NB4 (cell line): Measurements from ENCODE around the gene PITPNC1.
"Not testable (repeated sequence)": the region's sequence is repeated elsewhere in the genome, so short reads cannot be mapped to it uniquely, and the experiment has no call there.

Experiments
- DNase-seq: peaks from one replicate; pipeline ENCODE4 v3.0.0; 2010; ENCODE audit warnings: low read depth
- H3K4me3 ChIP-seq: one replicate; pipeline ENCODE4 v1.5.1; 2011; ENCODE audit warnings: mild to moderate bottlenecking, low read depth, low read length, moderate library complexity
- MYC ChIP-seq: IDR thresholded peaks from 2 replicates; pipeline ENCODE4 v1.6.1; 2011; ENCODE audit warnings: low read depth, low read length
- POLR2A ChIP-seq: IDR thresholded peaks from 2 replicates; pipeline ENCODE4 v1.6.1; 2011; ENCODE audit warnings: mild to moderate bottlenecking; ENCODE audit not compliant: insufficient read length; ENCODE audit errors: extremely low read depth
- TF ChIP-seq, protein P1 (sequence below): IDR thresholded peaks from one replicate; pipeline ENCODE4 v1.5.1; 2012; ENCODE audit warnings: low read depth, low read length
- TF ChIP-seq, protein P2 (sequence below): IDR thresholded peaks from 2 replicates; pipeline ENCODE4 v1.6.1; 2011; ENCODE audit warnings: low read depth, low read length

PITPNC1 gene

DNA sequence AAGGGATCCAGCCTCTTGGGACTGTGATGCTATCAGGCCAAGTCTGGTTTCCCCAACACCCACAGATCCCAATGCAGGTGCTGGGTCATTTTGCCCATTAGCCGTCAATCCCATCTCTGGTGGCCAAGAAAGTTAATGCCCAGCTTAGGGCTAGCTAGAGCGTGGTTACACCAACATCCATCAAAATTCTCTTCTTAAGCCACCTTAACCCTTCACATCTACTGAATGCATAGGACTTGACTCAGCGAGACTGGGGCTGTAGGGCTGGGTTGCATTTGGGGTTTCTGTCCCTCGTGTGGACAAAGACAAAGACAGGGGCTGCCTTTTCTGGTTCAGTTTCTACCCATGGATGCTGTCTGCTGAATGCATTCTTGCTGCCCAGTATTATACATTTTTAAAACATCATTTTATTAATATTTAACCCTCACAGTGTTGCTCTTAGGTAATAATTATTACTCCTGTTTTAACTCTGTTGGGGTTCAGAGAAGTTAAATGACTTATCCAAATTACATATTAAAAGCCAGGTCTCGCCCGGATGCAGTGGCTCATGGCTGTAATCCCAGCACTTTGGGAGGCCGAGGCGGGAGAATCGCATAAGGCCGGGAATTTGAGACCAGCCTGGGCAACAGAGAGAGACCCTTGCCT is 199.5 kb downstream of the PITPNC1 start:
- H3K4me3 ChIP-seq, result no peak overlapping the region
- DNase-seq, result no peak
- no peak for TF ChIP-seq MYC
- TF ChIP-seq, protein P1, sequence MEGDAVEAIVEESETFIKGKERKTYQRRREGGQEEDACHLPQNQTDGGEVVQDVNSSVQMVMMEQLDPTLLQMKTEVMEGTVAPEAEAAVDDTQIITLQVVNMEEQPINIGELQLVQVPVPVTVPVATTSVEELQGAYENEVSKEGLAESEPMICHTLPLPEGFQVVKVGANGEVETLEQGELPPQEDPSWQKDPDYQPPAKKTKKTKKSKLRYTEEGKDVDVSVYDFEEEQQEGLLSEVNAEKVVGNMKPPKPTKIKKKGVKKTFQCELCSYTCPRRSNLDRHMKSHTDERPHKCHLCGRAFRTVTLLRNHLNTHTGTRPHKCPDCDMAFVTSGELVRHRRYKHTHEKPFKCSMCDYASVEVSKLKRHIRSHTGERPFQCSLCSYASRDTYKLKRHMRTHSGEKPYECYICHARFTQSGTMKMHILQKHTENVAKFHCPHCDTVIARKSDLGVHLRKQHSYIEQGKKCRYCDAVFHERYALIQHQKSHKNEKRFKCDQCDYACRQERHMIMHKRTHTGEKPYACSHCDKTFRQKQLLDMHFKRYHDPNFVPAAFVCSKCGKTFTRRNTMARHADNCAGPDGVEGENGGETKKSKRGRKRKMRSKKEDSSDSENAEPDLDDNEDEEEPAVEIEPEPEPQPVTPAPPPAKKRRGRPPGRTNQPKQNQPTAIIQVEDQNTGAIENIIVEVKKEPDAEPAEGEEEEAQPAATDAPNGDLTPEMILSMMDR, result no peak
- TF ChIP-seq, protein P2, sequence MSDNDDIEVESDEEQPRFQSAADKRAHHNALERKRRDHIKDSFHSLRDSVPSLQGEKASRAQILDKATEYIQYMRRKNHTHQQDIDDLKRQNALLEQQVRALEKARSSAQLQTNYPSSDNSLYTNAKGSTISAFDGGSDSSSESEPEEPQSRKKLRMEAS, result no peak
- no peak for TF ChIP-seq POLR2A

DNA sequence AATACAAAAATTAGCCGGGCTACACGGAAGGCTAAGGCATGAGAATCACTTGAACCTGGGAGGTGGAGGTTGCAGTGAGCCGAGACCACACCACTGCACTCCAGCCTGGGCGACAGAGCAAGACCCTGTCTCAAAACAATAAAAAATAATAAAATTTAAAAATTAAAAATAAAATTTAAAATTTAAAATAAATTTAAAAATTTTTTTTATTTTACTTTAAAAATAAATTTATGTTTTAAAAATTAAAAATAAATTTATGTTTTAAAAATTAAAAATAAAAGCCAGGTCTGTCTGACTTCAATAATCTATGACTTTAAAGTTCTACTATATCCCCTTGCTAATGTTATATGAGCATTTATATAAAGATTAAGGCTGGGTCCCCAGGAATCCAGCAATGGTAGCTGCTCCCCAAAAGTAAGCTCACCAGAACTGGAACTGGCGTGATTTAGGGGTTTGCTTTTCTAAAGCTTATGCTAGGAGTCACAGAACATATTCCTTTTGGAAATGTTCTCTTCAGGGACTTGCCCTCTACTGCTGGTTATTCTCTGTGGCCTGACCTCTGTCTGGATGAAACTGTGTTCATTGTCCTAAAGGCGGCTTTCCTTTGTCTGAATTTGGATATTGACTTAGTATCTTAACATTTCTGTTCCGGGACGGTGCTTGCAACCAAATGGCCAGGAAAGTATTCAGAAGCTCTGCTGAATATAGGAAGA is 200.5 kb downstream of the PITPNC1 start:
- TF ChIP-seq MYC, result no peak
- no peak for TF ChIP-seq POLR2A
- TF ChIP-seq, protein P1, result no peak
- TF ChIP-seq, protein P2, result no peak
- no peak overlapping the region for H3K4me3 ChIP-seq
- no peak for DNase-seq

DNA sequence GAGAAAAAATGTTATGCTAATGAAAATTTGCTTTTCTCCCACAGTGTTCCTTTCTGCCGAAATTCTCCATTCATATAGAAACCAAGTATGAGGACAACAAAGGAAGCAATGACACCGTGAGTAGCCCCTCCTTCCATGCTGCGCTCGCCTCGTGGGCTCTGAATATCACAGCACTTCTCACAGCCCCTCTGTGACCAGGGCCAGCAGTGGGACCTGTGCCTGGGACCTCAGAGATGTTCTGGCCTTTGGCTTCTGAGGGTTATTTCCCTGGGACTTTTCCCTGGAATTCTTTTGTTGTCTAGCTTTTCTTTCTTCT is 201.0 kb downstream of the PITPNC1 start:
- no peak for DNase-seq
- TF ChIP-seq POLR2A (no peak), MYC (no peak)
- TF ChIP-seq, protein P1, result no peak
- TF ChIP-seq, protein P2, result no peak
- H3K4me3 ChIP-seq, result no peak overlapping the region

DNA sequence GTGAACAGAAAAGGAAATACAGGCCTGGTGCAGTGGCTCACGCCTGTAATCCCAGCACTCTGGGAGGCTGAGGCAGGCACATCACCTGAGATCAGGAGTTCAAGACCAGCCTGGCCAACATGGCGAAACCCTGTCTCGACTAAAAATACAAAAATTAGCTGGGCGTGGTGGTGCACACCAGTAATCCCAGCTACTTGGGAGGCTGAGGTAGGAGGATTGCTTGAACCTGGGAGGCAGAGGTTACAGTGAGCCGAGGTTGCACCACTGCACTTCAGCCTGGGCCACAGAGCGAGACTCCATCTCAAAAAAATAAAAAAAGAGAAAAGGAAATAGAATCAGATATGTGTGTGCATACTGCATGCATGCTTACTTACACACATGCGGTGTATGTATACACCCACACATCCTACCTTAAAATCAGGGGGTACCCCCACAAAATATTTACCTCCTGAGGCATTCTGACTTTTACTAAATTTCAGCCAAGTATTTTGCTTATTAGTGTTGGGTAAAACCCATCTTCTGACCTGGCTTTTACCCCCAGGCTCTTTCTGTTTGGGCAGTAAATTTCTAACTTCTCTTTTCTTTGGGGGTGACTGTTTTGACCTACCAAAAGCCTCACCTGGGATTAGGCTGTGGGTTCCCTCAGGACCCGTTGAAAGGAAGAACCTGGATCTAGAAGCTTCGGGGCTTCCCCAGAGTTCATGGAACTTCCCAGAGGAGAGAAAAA is 201.8 kb downstream of the PITPNC1 start:
- H3K4me3 ChIP-seq, DNase-seq: not testable (repeated sequence)

DNA sequence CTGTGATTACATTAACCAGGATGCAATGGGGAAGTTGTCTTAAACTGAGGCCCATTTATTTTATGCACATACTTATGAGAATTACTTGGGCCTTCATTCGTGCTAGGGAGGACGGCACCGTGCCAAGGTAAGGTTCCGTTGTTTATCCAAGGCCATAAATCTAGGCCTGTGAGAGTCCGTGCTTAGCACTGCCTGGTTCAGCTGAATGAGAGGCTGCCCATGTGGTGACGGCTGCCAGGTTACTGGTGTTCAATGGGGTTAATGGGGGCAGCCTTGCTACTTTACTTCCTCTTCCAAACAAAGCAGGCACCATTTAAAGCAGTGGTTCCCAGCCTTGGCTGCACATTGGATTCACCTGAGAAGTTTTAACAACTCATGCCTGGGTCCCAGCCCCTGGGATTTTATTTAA is 205.6 kb downstream of the PITPNC1 start:
- DNase-seq, result peak; percentile 8
- no peak overlapping the region for H3K4me3 ChIP-seq
- no peak for TF ChIP-seq POLR2A

DNA sequence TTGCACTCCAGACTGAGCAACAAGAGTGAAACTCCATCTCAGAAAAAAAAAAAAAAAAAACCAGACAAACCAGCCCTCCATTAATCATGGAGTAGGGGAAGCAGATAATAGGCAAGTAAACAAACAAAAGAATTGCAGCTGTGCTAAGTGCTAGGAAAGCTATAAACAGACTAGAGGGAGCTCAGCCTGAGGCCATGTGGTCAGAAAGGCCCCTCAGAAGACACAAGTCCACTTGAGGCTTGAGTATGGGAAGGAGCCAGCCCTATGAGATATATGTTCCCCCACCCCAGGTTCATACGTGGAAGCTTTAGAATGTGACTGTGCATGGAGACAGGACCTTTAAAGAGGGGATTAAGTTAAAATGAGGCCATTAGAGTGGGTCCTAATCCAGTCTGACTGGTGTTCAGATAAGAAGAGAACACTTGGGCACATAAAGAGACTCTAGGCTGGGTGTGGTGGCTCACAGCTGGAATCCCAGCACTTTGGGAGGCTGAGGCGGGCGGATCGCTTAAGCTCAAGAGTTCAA is 208.1 kb downstream of the PITPNC1 start:
- TF ChIP-seq MYC (no peak), POLR2A (no peak)
- TF ChIP-seq, protein P1, result no peak
- TF ChIP-seq, protein P2, result no peak
- no peak overlapping the region for H3K4me3 ChIP-seq
- no peak for DNase-seq

DNA sequence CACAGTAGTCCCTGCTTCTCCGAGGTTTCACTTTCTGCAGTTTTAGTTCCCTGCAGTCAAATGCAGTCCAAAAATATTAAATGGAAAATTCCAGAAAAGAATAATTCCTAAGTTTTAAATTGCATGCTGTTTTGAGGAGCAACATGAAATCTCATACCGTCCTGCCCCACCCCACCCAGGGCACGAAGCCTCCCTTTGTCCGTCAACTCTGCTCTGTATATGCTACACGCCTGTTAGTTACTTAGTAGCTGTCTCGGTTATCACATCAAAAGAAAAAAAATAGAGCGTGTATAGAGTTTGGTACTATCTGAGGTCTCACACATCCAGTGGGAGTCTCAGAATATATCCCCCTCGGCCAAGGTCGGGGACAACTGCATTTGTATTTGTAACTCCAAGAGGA is 211.2 kb downstream of the PITPNC1 start:
- TF ChIP-seq, protein P2, result no peak
- TF ChIP-seq, protein P1, result no peak
- DNase-seq, result no peak
- no peak overlapping the region for H3K4me3 ChIP-seq
